Activated CD4-positive, alpha-beta T cell treated with anti-CD3 and anti-CD28 coated beads for 4 hours (primary cell): ENCODE measurements around the gene SLC35F5.
"Not testable (repeated sequence)": the region's sequence is repeated elsewhere in the genome, so short reads cannot be mapped to it uniquely, and the experiment has no call there.

Experiments
- DNase-seq, 2 donors: peaks; one replicate each; pipeline ENCODE4 v3.0.0-alpha.2; 2020

The SLC35F5 gene

DNA sequence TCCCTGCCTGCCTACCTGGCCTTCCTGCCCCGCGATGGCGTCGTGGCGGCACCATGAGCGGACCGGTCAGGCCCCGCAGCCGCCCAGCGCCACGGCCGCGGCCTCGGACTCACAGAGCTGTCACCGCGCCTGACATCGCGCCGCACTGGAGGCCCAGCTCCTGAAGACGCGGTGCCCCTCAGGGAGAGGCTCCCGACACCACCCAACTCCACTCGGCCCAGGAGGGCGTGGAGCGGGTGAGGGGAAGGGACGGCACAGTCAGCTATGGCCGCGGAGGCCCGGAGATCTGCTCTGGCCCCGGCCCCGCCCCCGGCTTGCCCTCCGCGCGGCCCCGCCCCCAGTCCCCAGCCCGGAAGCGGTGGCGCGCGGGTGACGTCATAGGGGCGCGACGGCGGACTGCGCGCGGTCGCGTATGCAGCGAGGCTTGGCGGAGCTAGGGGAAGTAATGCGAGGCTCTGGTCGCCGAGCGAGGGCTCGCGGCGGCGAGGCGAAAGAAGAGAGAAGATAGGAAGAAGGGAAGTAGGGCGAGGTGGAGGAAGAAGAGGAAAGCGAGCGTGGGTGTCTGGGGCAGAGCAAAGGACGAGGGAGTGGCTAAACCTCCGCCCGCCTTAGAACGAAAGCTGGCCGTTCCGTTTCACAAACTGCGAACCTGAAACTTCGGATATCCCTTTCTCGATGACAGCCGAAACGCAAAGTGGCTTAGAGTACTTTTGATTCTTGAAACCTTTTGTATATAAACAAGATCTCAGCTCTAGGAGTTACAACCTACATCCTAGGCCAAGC lies at the start of gene SLC35F5:
TSS of gene SLC35F5 (minus strand) at position 288 of the 783 bp plus-strand sequence. CDS start at position 55, 233 bp downstream.
- peak; percentile 90 to 91 for DNase-seq

GRCh38 chr2:113799375-113799774 lies 42.9 kb upstream of the SLC35F5 start:
- DNase-seq, result no peak

DNA sequence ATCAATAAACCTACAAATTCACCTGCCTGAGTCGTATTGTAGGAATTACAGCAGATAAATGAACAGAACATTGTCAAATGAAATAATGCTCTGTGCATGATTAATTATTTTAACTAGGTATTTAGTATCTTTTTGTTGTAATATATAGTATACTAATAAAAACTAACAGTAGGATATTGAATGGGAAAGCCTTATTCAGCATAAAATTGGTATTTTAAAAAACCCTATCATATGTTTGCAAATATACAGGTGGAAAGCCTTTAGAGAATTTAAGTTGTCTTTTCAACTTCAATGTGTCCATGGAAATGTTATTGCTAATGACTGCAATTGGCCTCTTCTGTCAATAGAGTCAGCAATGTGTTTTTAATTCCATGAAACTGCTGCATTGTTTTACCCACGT lies 40.8 kb upstream of the SLC35F5 start:
- DNase-seq, result no peak

- no peak for DNase-seq
Measured at GRCh38 chr2:113796592-113797175, 40.2 kb upstream of the SLC35F5 start.

DNA sequence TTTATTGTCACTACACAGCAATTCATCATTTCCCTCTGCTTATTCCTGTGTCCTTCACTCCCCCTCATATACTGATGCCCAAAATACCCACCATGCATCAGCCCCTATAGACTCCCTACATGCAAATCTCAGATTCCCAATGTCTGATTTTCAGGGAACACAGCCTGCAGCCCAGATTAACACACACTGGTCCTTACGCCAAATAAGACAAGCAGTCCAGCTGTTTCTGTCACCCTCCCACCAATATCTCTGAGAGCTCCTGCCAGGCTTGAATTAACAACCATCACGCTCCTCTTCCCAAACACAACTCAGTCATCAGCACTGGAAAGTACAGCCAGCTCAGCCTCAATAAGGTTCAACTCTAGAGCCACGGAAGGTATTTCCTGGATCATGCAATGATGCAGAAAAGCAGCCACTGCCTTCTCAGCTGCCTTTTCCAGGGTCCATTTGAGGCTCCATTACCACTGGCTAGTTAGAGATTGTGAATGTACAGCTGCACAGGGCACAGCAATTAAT lies 39.0 kb upstream of the SLC35F5 start:
- no peak for DNase-seq

- no peak for DNase-seq
Measured at GRCh38 chr2:113791697-113792590, 35.5 kb upstream of the SLC35F5 start.

DNA sequence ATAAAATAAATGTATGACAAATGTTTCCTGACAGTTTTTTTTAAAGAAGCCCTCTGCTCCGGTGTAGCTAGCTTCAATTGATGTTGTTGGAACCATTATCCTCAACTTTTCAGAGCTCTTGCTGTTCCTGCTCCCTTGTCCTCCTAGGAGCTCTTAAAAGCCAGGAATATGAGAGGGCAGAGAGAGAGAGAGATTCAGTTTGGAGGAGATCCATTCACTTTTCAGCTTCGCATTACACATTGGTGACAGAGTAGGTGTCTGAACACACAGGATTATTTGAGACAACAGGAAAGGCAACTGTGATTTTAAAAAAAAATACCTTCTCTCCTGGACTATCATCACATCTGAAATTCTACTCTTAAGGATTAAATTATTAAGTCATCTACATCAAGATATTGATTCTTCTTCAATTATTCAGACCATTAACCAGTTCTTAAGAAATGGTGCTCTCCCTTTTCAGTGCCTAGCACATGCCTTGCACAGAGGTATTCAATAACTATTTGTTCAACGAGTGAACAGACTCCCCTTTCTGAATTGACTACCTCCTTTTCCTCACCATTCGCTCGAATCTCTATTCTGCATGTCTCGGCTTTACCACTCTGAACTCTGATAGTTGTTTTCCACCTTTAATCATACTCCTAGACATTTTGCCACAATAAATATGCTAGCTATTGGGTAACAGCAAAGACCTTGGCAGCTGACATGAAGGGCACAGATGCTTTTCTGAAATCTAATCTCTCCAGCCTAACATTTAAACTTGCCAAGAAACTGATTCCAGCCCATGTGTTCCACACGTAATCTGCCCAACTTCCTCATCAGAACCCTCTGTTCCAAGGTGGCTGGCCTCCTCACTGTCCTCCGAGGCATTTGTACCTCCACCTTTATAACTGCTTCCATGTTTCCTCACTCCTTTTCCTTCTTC lies 28.6 kb upstream of the SLC35F5 start:
- DNase-seq, result no peak

GRCh38 chr2:113780472-113780871 lies 24.0 kb upstream of the SLC35F5 start:
- no peak for DNase-seq

- DNase-seq, result no peak
Measured at GRCh38 chr2:113777371-113777770, 20.9 kb upstream of the SLC35F5 start.

GRCh38 chr2:113776949-113777348 lies 20.5 kb upstream of the SLC35F5 start:
- no peak for DNase-seq

DNA sequence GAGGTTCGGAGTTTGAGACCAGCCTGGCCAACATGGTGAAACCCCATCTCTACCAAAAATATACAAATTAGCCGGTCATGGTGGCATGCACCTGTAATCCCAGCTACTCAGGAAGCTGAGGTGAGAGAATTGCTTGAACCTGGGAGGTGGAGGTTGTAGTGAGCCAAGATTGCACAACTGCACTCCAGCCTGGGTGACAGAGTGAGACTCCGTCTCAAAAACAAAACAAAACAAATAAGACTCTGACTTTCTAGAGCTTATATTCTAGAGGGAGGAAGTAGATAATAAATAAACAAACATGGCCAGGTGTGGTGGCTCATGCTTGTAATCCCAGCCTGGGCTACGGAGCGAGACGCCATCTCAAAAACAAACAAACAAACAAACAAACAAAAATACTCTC lies 18.2 kb upstream of the SLC35F5 start:
- not testable (repeated sequence) for DNase-seq

DNA sequence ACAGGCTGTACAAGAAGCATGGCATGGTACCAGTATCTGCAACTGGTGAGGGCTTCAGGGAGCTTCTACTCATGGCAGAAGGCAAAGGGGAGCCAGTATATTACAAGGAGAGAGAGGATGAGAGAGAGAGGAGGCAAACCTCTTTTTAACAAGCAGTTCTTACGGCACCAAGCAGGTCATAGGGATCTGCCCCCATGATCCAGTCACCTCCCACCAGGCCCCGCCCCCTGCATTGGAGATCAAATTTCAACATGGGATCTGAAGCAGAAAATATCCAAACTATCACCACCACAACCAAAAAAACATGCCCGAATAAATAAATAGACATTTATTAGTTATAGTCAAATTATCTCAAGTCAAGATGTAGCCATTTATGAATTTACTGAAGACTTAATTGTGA lies 14.5 kb upstream of the SLC35F5 start:
- no peak for DNase-seq

DNA sequence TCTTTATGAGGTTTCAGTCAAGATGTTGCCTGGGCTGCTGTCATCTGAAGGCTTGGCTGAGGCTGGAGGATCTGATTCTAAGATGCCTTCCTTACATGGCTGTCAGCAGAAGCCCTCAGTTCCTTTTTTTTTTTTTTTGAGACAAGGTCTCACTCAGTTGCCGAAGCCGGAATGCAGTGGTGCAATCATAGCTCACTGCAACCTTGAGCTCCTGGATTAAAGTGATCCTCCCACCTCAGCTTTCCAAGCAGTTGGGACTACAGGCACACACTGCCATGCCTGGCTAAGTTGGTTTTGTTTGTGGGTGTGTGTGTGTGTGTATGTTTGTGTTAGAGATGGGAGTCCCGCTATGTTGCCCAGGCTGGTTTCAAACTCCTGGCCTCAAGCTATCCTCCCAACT lies 13.1 kb upstream of the SLC35F5 start:
- no peak for DNase-seq

DNA sequence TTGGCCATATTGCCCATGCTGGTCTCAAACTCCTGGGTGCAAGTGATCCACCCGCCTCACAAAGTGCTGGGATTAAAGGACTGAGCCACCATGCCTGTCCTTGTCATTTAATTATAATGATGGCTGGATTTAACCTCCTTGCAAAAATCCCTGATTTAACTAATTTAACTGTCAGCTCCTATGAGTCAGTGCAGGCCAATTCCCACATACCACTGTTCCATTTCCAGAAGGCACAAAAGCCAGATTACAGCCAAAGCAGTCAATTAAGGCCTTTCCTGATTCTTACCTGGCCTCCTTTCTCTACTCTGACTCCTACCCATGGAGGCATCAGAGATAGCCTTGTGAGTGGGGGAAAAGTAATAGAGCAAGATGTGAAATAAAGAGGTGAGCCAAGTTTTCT lies 12.3 kb upstream of the SLC35F5 start:
- no peak for DNase-seq

DNA sequence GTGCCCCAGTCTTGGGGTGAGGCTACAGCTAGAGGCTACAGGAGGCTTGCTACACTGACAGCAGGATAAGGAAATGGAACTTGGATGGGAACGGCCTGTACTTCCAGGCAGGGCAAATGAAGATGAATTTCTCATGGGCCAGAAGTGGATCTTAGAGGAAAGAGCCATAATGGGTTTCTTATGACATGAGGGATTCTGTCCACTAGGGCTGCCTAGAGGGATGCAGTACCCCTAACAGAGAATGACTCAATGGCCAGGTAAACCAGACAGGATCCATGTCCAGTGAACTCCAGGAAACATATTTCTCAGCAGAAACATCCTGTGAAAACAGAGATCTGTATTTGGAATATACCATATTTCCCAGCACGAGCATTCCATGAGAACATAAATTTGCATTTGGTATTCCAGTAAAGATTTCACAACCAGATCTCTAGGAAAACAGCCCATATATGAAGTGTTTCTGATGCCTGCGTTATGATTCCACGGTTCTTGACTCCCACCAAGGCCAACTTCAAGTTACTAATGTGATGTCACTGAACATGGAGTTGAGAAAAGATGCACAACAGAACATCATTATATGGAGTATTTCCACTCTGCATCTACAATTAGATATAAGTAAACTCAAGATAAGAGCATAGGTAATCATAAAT lies 11.5 kb upstream of the SLC35F5 start:
- no peak for DNase-seq

GRCh38 chr2:113765276-113765675 lies 8.8 kb upstream of the SLC35F5 start:
- no peak for DNase-seq

GRCh38 chr2:113762377-113763118 lies 6.1 kb upstream of the SLC35F5 start:
- no peak for DNase-seq

- no peak for DNase-seq
Measured at GRCh38 chr2:113760400-113760799, 4.0 kb upstream of the SLC35F5 start.

DNA sequence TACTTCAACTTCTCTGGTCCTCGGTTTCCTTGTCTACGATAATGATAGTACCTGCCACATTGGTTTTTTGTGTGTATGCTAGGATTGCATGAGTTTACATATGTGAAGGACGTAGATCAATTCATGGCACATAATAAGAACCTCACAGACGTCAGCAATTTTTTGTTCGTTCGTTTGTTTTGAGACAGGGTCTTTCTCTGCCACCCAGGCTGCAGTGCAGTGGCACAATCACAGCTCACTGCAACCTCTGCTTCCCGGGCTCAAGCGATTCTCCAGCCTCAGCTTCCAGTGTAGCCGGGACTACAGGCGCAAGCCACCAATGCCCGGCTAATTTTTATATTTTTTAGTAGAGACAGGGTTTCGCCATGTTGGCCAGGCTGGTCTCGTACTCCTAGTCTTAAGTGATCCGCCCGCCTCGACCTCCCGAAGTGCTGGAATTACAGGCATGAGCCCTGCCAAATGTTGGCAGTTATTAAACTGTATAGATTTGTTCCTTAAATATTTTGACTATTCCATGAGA lies 756 bp upstream of the SLC35F5 start:
- DNase-seq, result no peak

GRCh38 chr2:113755835-113756354 lies 547 bp downstream of the SLC35F5 start:
- peak; percentile 22 to 36 for DNase-seq
